HG03095 (cell line): ENCODE data around the gene OTOF.

Source experiments
- ATAC-seq: cut with Tn5 transposase; IDR thresholded peaks from one replicate; pipeline ENCODE4 v1.9.1; 2021; ENCODE audit warnings: moderate library complexity; ENCODE audit not compliant: unreplicated experiment

Gene OTOF

GRCh38 chr2:26466662-26467310 is 11.1 kb downstream of the OTOF start:
- ATAC-seq, result no peak

- no peak for ATAC-seq
Measured at GRCh38 chr2:26465981-26466471, 11.9 kb downstream of the OTOF start.

GRCh38 chr2:26465266-26465925 is 12.5 kb downstream of the OTOF start:
- ATAC-seq, result no peak

GRCh38 chr2:26464390-26465265 is 13.3 kb downstream of the OTOF start:
- ATAC-seq, result no peak

- ATAC-seq, result no peak
Measured at GRCh38 chr2:26463244-26464192, 14.4 kb downstream of the OTOF start.

GRCh38 chr2:26462511-26463243 is 15.2 kb downstream of the OTOF start:
- ATAC-seq, result no peak

- no peak for ATAC-seq
Measured at GRCh38 chr2:26462100-26462499, 15.8 kb downstream of the OTOF start.

- ATAC-seq, result no peak
Measured at GRCh38 chr2:26461601-26462023, 16.3 kb downstream of the OTOF start.

GRCh38 chr2:26460613-26461031 is 17.3 kb downstream of the OTOF start:
- no peak for ATAC-seq

GRCh38 chr2:26459991-26460612 is 17.8 kb downstream of the OTOF start:
- no peak for ATAC-seq

GRCh38 chr2:26458365-26459042 is 19.4 kb downstream of the OTOF start:
- no peak for ATAC-seq

- ATAC-seq, result no peak
Measured at GRCh38 chr2:26457695-26458364, 20.1 kb downstream of the OTOF start.

GRCh38 chr2:26457251-26457666 is 20.7 kb downstream of the OTOF start:
- no peak for ATAC-seq

GRCh38 chr2:26456440-26457250 is 21.3 kb downstream of the OTOF start:
- ATAC-seq, result no peak

GRCh38 chr2:26455670-26456439 is 22.1 kb downstream of the OTOF start:
- ATAC-seq, result no peak

GRCh38 chr2:26455037-26455669 is 22.8 kb downstream of the OTOF start:
- no peak for ATAC-seq
